GM19438 (cell line): Measurements from ENCODE around the gene DHDDS.
A peak's percentile ranks its signal among the peaks of the same experiment; 100 is the strongest.
"Not testable (repeated sequence)": the region's sequence is repeated elsewhere in the genome, so short reads cannot be mapped to it uniquely, and the experiment has no call there.

Experiments
- ATAC-seq: cut with Tn5 transposase; IDR thresholded peaks from one replicate; pipeline ENCODE4 v1.9.1; 2021; ENCODE audit warnings: low read depth; ENCODE audit not compliant: unreplicated experiment

The DHDDS gene

GRCh38 chr1:26474818-26475217, 42.7 kb downstream of the DHDDS start:
- no peak for ATAC-seq

- no peak for ATAC-seq
Measured at GRCh38 chr1:26475989-26476388, 43.9 kb downstream of the DHDDS start.

- no peak for ATAC-seq
Measured at GRCh38 chr1:26476958-26477357, 44.8 kb downstream of the DHDDS start.

- ATAC-seq, result no peak
Measured at GRCh38 chr1:26477446-26478152, 45.5 kb downstream of the DHDDS start.

- ATAC-seq, result no peak
Measured at GRCh38 chr1:26478159-26478558, 46.0 kb downstream of the DHDDS start.

- no peak for ATAC-seq
Measured at GRCh38 chr1:26478988-26479387, 46.9 kb downstream of the DHDDS start.

- no peak for ATAC-seq
Measured at GRCh38 chr1:26482921-26483320, 50.8 kb downstream of the DHDDS start.

- ATAC-seq, result no peak
Measured at GRCh38 chr1:26483980-26484379, 51.9 kb downstream of the DHDDS start.

- ATAC-seq, result no peak
Measured at GRCh38 chr1:26490155-26490554, 58.0 kb downstream of the DHDDS start.

GRCh38 chr1:26493267-26493666, 61.1 kb downstream of the DHDDS start:
- no peak for ATAC-seq

- no peak for ATAC-seq
Measured at GRCh38 chr1:26493938-26494337, 61.8 kb downstream of the DHDDS start.

- no peak for ATAC-seq
Measured at GRCh38 chr1:26496861-26497260, 64.7 kb downstream of the DHDDS start.

- no peak for ATAC-seq
Measured at GRCh38 chr1:26498894-26499293, 66.8 kb downstream of the DHDDS start.

- peak; percentile 57 for ATAC-seq
Measured at GRCh38 chr1:26500488-26501175, 68.5 kb downstream of the DHDDS start.

- ATAC-seq, result not testable (repeated sequence)
Measured at GRCh38 chr1:26510711-26511110, 78.6 kb downstream of the DHDDS start.

GRCh38 chr1:26515836-26516235, 83.7 kb downstream of the DHDDS start:
- not testable (repeated sequence) for ATAC-seq

- ATAC-seq, result no peak
Measured at GRCh38 chr1:26516987-26517765, 85.1 kb downstream of the DHDDS start.

GRCh38 chr1:26517766-26518049, 85.6 kb downstream of the DHDDS start:
- no peak for ATAC-seq

GRCh38 chr1:26518355-26518754, 86.2 kb downstream of the DHDDS start:
- ATAC-seq, result no peak

GRCh38 chr1:26520339-26520738, 88.2 kb downstream of the DHDDS start:
- ATAC-seq, result no peak
